Type B pancreatic cell (in vitro differentiated cells): ENCODE data around the gene HSF2. TPM values are rescaled to one million over a fixed set of nuclear protein-coding genes. Genes with fewer than 3 reads are reported as not detected.

ENCODE experiments used
- DNase-seq: peaks from one replicate; pipeline ENCODE4 v3.0.0; 2021; ENCODE audit warnings: mixed read lengths; ENCODE audit not compliant: unreplicated experiment; ENCODE audit errors: extremely low spot score
- H3K27ac Mint-ChIP-seq: 2 replicates; pipeline ENCODE4 v1.8.0; 2021; ENCODE audit warnings: mild to moderate bottlenecking, mixed read lengths
- H3K27me3 Mint-ChIP-seq: 2 replicates; pipeline ENCODE4 v1.8.0; 2021; ENCODE audit warnings: mixed read lengths
- H3K36me3 Mint-ChIP-seq: 2 replicates; pipeline ENCODE4 v1.8.0; 2021; ENCODE audit warnings: mixed read lengths
- H3K4me1 Mint-ChIP-seq: one replicate; pipeline ENCODE4 v1.8.0; 2021; ENCODE audit warnings: mixed read lengths; ENCODE audit not compliant: unreplicated experiment
- H3K4me3 Mint-ChIP-seq: 2 replicates; pipeline ENCODE4 v1.8.0; 2021; ENCODE audit warnings: mild to moderate bottlenecking, mixed read lengths
- H3K9me3 Mint-ChIP-seq: 2 replicates; pipeline ENCODE4 v1.8.0; 2021; ENCODE audit warnings: mixed read lengths
- CTCF ChIP-seq: fragments of 200-600 bp; sonication (generic); conservative IDR thresholded peaks from 2 replicates; pipeline ENCODE4 v1.5.0; 2021; ENCODE audit warnings: antibody characterized with exemption, mild to moderate bottlenecking
- total RNA-seq: library from RNA; stranded (reverse); gene quantifications from 2 replicates; pipeline ENCODE4 v1.2.1, GENCODE V29; 2021; ENCODE audit warnings: low replicate concordance

The HSF2 gene
- total RNA-seq, 1 donor from 2014 or later = 22.5 TPM

GRCh38 chr6:122422003-122422402, 22.6 kb downstream of the HSF2 start:
- Mint-ChIP-seq H3K27me3 (no peaks in the 10 kb centered on the region), H3K36me3 (peaks cover 36% of the 10 kb centered on the region), H3K27ac (no peak overlapping the region), H3K9me3 (no peaks in the 10 kb centered on the region), H3K4me3 (no peak overlapping the region), H3K4me1 (no peaks in the 10 kb centered on the region)
- no peak for TF ChIP-seq CTCF
- DNase-seq = no peak

DNA sequence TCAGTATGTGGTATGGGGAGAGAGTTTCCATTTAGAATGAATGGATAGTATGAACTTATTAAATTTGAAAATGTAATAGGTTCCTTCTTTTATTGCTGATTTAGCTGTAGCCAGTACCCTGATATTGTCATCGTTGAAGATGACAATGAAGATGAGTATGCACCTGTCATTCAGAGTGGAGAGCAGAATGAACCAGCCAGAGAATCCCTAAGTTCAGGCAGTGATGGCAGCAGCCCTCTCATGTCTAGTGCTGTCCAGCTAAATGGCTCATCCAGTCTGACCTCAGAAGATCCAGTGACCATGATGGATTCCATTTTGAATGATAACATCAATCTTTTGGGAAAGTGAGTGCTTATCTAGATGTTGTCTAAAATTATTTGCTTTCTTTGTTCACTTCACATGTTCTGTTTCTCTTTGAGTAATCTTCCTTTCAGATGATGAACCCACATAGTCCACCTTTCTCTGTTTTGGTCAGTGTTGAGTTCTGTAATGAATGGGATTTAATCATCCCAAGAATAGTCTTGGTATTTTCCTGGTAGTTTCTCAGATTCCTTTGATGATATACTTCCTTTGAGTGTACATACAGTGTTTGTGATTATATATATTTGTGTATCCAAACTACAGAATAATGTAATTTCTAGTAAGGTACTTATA, 23.3 kb downstream of the HSF2 start:
- H3K9me3 Mint-ChIP-seq = no peaks in the 10 kb centered on the region
- H3K4me3 Mint-ChIP-seq = no peak overlapping the region
- no peaks in the 10 kb centered on the region for H3K27me3 Mint-ChIP-seq
- DNase-seq = no peak
- TF ChIP-seq CTCF = no peak
- H3K27ac Mint-ChIP-seq = no peak overlapping the region
- no peaks in the 10 kb centered on the region for H3K4me1 Mint-ChIP-seq
- peaks cover 40% of the 10 kb centered on the region for H3K36me3 Mint-ChIP-seq

DNA sequence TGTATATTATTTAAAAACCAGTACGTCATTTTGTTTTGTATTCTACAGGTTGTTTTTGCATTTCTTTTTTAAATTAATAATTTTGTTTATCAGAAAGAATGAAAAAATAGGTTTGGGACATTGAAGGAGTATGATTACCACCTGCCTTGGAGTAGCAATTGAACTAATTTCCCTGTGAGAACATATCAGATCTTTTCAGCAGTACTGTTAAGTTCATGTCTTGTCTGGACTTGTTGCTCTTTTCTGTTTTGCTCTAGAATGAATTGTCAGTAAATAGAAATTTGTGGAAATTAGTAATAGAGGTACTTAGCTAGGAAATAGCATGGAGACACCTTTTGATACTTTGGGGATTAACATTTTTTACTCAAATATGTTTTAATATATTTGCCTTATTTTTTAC, 24.3 kb downstream of the HSF2 start:
- H3K4me1 Mint-ChIP-seq = no peaks in the 10 kb centered on the region
- H3K27me3 Mint-ChIP-seq = no peaks in the 10 kb centered on the region
- no peak overlapping the region for H3K4me3 Mint-ChIP-seq
- no peak for DNase-seq
- no peaks in the 10 kb centered on the region for H3K9me3 Mint-ChIP-seq
- H3K27ac Mint-ChIP-seq = no peak overlapping the region
- H3K36me3 Mint-ChIP-seq = peaks cover 44% of the 10 kb centered on the region
- TF ChIP-seq CTCF = no peak

DNA sequence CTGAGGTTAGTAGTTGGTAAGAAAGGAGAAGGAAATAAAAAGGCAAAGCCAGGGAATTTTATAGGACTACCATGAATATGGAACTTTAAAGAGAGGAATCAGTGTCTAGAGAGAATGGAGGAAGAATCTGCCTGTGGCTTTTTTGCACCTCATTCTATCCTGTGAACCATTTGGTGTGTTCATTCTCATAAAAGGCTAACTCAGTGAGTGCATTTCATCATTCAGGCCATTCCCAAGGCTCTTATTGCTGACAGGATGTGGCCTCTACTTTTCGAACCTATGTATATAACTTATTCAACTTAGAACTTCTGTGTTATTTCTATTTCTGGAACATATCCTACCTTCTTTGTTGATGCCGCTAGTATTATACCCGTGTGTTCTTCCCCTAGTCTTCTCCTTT, 27.1 kb downstream of the HSF2 start:
- Mint-ChIP-seq H3K27ac (no peak overlapping the region), H3K4me1 (no peaks in the 10 kb centered on the region), H3K27me3 (no peaks in the 10 kb centered on the region), H3K9me3 (no peaks in the 10 kb centered on the region), H3K36me3 (peaks cover 49% of the 10 kb centered on the region), H3K4me3 (no peak overlapping the region)
- DNase-seq = no peak
- TF ChIP-seq CTCF = no peak

- no peak overlapping the region for H3K4me3 Mint-ChIP-seq
- no peak for DNase-seq
- H3K9me3 Mint-ChIP-seq = no peaks in the 10 kb centered on the region
- H3K36me3 Mint-ChIP-seq = peaks cover 56% of the 10 kb centered on the region
- no peaks in the 10 kb centered on the region for H3K4me1 Mint-ChIP-seq
- H3K27me3 Mint-ChIP-seq = no peaks in the 10 kb centered on the region
- no peak overlapping the region for H3K27ac Mint-ChIP-seq
- no peak for TF ChIP-seq CTCF
These were observed 29.3 kb downstream of the HSF2 start for GRCh38 chr6:122428781-122429180.

DNA sequence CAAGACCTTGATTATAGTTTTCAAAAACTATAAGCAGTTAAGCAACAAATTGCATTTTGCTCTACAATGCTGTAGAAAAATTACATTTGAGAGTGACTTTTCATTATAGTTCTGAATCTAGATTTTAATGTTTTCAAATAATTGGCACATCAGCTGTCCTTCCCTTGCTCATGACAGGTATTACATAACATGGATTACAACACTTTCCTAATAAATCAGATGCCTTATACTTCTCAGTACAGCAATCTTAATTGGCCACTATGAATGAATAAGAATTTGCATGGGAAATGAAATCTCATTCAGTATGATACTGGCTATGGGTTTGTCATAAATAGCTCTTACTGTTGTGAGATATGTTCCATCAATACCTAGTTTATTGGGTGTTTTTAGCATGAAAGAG, 29.9 kb downstream of the HSF2 start:
- H3K27me3 Mint-ChIP-seq = no peaks in the 10 kb centered on the region
- H3K4me1 Mint-ChIP-seq = no peaks in the 10 kb centered on the region
- no peak overlapping the region for H3K27ac Mint-ChIP-seq
- no peak for DNase-seq
- peaks cover 55% of the 10 kb centered on the region for H3K36me3 Mint-ChIP-seq
- H3K4me3 Mint-ChIP-seq = no peak overlapping the region
- TF ChIP-seq CTCF = no peak
- H3K9me3 Mint-ChIP-seq = no peaks in the 10 kb centered on the region
